CD8-positive, alpha-beta memory T cell (primary cell): ENCODE measurements around the gene STIMATE. TPM values are rescaled to one million over a fixed set of nuclear protein-coding genes. Genes with fewer than 3 reads are reported as not detected.

Source experiments
- CTCF ChIA-PET: fragments of 350-600 bp; sonication (Branson Sonifier 250); formaldehyde crosslinking; loops from one replicate; lab custom pipeline; 2021; ENCODE audit warnings: antibody characterized with exemption; lab: Charles Lee
- POLR2A ChIA-PET: fragments of 350-600 bp; sonication (Branson Sonifier 250); formaldehyde crosslinking; loops from one replicate; lab custom pipeline; 2021; ENCODE audit warnings: antibody characterized with exemption; lab: Charles Lee
- DNase-seq, 5 donors: peaks; one replicate each; pipeline versions ENCODE4 v3.0.0 to v3.0.0-alpha.2; 2020 to 2022; ENCODE audit warnings: mixed read lengths in 1 of 5
- H3K27ac ChIP-seq: one replicate; pipeline ENCODE4 v1.7.0; 2013; ENCODE audit warnings: low read depth, mild to moderate bottlenecking, low read length, moderate library complexity
- H3K27me3 ChIP-seq: 2 replicates; pipeline ENCODE4 v1.7.0; 2013; ENCODE audit warnings: low read length, mild to moderate bottlenecking; ENCODE audit not compliant: insufficient read depth, poor library complexity, severe bottlenecking
- H3K36me3 ChIP-seq: 2 replicates; pipeline ENCODE4 v1.7.0; 2013; ENCODE audit warnings: mild to moderate bottlenecking, low read length, moderate library complexity; ENCODE audit not compliant: insufficient read depth
- H3K4me1 ChIP-seq: 2 replicates; pipeline ENCODE4 v1.7.0; 2013; ENCODE audit warnings: mild to moderate bottlenecking, low read length, moderate library complexity; ENCODE audit not compliant: insufficient read depth
- H3K4me3 ChIP-seq: 2 replicates; pipeline ENCODE4 v1.7.0; 2013; ENCODE audit warnings: mild to moderate bottlenecking, low read length
- H3K9me3 ChIP-seq: 2 replicates; pipeline ENCODE4 v1.7.0; 2013; ENCODE audit warnings: mild to moderate bottlenecking, low read length
- H3K27ac Mint-ChIP-seq, 8 donors: one replicate each; pipeline ENCODE4 v1.8.0; 2020 to 2021; ENCODE audit warnings: mixed read lengths in 8 of 8, mild to moderate bottlenecking in 6 of 8, inconsistent platforms in 3 of 8, moderate library complexity in 3 of 8
- H3K27me3 Mint-ChIP-seq, 2 donors: one replicate each; pipeline ENCODE4 v1.8.0; 2020 to 2021; ENCODE audit warnings: mixed read lengths in 2 of 2, mild to moderate bottlenecking in 1 of 2, moderate library complexity in 1 of 2
- H3K36me3 Mint-ChIP-seq, 3 donors: one replicate each; pipeline ENCODE4 v1.8.0; 2020 to 2021; ENCODE audit warnings: mixed read lengths in 3 of 3, inconsistent platforms in 1 of 3, mild to moderate bottlenecking in 1 of 3
- H3K4me1 Mint-ChIP-seq, 3 donors: one replicate each; pipeline ENCODE4 v1.8.0; 2020 to 2021; ENCODE audit warnings: mixed read lengths in 3 of 3, inconsistent platforms in 1 of 3, mild to moderate bottlenecking in 1 of 3
- H3K4me3 Mint-ChIP-seq, 7 donors: one replicate each; pipeline ENCODE4 v1.8.0; 2020 to 2021; ENCODE audit warnings: mixed read lengths in 7 of 7, mild to moderate bottlenecking in 6 of 7, moderate library complexity in 4 of 7, inconsistent platforms in 2 of 7
- H3K9me3 Mint-ChIP-seq, 5 donors: one replicate each; pipeline ENCODE4 v1.8.0; 2020 to 2022; ENCODE audit warnings: mixed read lengths in 5 of 5, mild to moderate bottlenecking in 3 of 5, moderate library complexity in 2 of 5, inconsistent platforms in 1 of 5
- polyA plus RNA-seq: library from polyadenylated mRNA; unstranded; fragments of 300-500 nt; fragmentation: Illumina TruSeq; gene quantifications from one replicate; pipeline ENCODE4 v1.2.3, GENCODE V29; 2021
- total RNA-seq, 2 experiments: library from RNA; stranded (reverse); gene quantifications; one replicate each; pipeline ENCODE4 v1.2.3, GENCODE V29; 2021

STIMATE gene
- total and polyA plus RNA-seq, 3 experiments from 2014 or later: 10.8 to 39.1 (median 35.0) TPM

DNA sequence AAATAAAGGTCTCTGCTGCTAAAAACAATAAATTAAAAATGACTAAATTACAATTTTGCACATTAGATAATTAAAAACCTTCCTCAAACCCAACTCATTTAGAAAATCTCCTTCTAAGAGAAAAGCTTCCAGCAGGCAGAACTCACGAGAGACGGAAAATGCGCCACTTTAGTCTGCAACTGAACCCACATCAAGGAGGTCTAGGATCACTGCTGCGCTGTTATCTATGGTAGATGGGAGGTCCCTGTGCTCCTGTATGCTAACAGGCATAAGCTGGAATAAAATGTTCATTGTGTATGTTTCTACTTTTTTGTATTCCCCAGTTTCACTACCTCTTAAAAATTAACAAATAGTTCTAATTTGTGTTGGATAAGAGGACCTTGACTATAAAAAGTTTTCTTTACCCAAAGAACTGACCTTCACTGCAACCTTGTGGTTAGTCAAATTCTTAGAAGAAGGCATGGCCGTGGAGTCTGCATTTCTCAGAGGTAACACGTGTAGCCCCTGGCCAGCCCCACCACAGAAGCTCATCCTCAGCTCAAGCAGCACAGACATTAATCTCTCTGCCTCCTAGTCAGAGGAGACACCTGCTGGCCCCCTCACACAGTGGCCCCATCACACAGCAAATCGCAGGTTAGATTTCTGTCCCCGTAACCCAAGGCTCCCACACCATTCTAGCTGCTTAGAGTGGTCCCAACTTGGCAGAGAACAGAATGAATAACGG is 22.3 kb downstream of the STIMATE start:
- no peak overlapping the region for H3K4me3 Mint-ChIP-seq
- Histone ChIP-seq H3K4me1 (peaks cover 11% of the 10 kb centered on the region), H3K9me3 (no peaks in the 10 kb centered on the region)

DNA sequence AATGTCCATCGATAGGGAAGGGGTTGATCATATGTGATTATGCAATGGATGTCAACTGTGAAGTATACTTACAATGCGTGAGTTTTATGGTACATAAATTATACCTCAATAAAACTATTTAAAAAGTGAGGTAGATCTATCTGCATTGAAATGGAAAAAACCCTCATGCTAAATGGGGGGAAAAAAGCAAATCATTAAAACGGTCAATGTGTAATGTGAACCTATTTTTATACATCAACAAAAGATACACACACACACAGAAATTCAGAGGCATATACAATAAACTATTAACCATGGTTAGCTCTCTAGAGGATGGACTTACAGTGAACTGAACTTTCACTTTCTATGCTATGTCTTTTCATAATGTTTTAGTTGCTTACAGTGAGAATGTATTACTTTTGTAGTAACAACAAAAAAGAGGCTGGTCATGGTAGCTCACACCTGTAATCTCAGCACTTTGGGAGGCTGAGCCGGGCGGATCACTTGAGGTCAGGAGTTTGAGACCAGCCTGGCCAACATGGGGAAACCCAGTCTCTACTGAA is 23.1 kb downstream of the STIMATE start:
- no peak for DNase-seq
- H3K36me3 Mint-ChIP-seq: peaks cover 0 to 26% (median 8%) of the 10 kb centered on the region in 3 donors

More for the DNA sequence above, 22.3 kb downstream of the STIMATE start:
- Mint-ChIP-seq H3K4me1 (peaks cover 31 to 66% (median 50%) of the 10 kb centered on the region in 3 donors), H3K27me3 (no peaks in the 10 kb centered on the region), H3K9me3 (no peaks in the 10 kb centered on the region), H3K36me3 (peaks cover 0 to 27% (median 6%) of the 10 kb centered on the region in 3 donors), H3K27ac (peak overlapping the region in 4 of 8 donors; percentile 58 to 82 (median 68))
- Histone ChIP-seq H3K27ac (no peak overlapping the region), H3K27me3 (no peaks in the 10 kb centered on the region), H3K36me3 (no peaks in the 10 kb centered on the region), H3K4me3 (no peak overlapping the region)
- POLR2A ChIA-PET: interaction anchor here (0.6 to 0.8 kb wide), 2 partner anchors 19 to 183 kb away, joined by 3 to 4 read pairs; no protein-coding TSS in a partner anchor
- CTCF ChIA-PET: no interaction called here
- no peak for DNase-seq

DNA sequence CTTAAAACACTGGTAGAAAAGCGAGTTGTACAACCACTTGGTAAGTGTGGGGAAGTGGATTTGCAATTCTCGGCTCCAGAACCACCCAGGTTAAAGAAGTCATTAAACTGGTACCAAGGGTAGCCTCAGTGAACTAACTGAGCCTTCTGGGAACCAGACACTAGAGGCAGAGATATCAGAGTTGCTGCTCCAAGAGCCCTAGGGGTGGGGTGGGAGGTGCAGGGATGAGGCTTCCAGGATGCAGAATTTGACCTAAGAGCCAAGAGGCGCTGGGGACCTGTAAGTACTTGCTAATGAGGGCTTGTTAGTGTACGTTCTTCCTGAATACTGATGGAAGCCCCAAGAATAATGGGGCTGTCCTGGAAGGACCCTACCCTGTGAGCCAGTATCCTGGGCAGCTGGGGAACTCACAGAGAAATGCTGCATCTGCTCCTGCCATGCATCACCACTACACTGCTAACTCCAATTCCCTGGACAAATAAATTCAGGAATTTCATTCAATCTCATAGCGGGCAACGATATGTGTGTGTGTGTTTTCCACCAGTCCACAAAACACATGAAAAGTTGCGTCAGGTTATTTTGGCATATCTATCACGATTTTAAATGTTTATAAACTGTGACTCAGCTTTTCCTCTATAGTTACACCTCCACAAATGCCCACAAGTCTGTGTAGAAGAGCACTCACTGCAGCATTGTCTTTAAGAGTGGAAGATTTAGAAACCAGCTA is 23.8 kb downstream of the STIMATE start:
- Histone ChIP-seq H3K4me3 (no peak overlapping the region), H3K9me3 (no peaks in the 10 kb centered on the region), H3K27me3 (no peaks in the 10 kb centered on the region), H3K36me3 (no peaks in the 10 kb centered on the region), H3K27ac (no peak overlapping the region), H3K4me1 (peaks cover 11% of the 10 kb centered on the region)
- Mint-ChIP-seq H3K4me1 (peaks cover 31 to 70% (median 43%) of the 10 kb centered on the region in 3 donors), H3K36me3 (peaks cover 0 to 22% (median 8%) of the 10 kb centered on the region in 3 donors), H3K4me3 (no peak overlapping the region), H3K9me3 (no peaks in the 10 kb centered on the region), H3K27me3 (no peaks in the 10 kb centered on the region), H3K27ac (no peak overlapping the region)
- DNase-seq: no peak
- ChIA-PET CTCF (interaction anchor here (1.2 to 1.3 kb wide), 2 partner anchors 19 to 28 kb away, joined by 3 to 5 read pairs; no protein-coding TSS in a partner anchor), POLR2A (no interaction called here)

More for the DNA sequence above, 23.1 kb downstream of the STIMATE start:
- H3K9me3 ChIP-seq: no peaks in the 10 kb centered on the region
- H3K27ac ChIP-seq: no peak overlapping the region
- H3K4me1 ChIP-seq: peaks cover 11% of the 10 kb centered on the region
- H3K27me3 ChIP-seq: no peaks in the 10 kb centered on the region
- H3K4me1 Mint-ChIP-seq: peaks cover 33 to 71% (median 49%) of the 10 kb centered on the region in 3 donors
- no peaks in the 10 kb centered on the region for H3K36me3 ChIP-seq
- no peaks in the 10 kb centered on the region for H3K27me3 Mint-ChIP-seq
- H3K4me3 Mint-ChIP-seq: no peak overlapping the region
- peak overlapping the region in 1 of 8 donors; percentile 29 for H3K27ac Mint-ChIP-seq
- POLR2A ChIA-PET: interaction anchor here (0.8 kb wide), 1 partner anchor 19 kb away, joined by 3 read pairs; no protein-coding TSS in a partner anchor
- CTCF ChIA-PET: interaction anchor here (1.2 kb wide), 1 partner anchor 18 kb away, joined by 5 read pairs; no protein-coding TSS in a partner anchor
- H3K4me3 ChIP-seq: no peak overlapping the region
- H3K9me3 Mint-ChIP-seq: no peaks in the 10 kb centered on the region

DNA sequence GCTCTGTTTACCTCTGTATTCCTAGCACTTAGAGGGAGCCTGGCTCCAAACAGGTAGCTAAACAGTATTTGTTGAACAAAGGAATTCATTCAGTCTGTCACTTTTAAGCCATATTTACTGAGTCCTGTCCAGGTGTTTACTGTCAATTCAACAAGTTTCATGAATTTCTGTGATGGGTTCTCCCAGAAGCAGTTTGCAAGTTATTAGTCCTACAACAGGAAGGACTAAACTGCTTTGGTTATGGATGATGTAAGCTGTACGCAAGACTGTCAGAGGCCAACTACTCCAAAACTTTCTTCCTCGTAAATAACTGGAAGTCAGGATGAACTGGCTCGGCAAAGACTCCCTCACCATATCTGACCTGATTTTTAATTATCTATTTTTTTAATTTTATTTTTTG is 25.1 kb downstream of the STIMATE start:
- H3K4me3 ChIP-seq: no peak overlapping the region
- peaks cover 5 to 20% (median 8%) of the 10 kb centered on the region in 3 donors for H3K36me3 Mint-ChIP-seq
- DNase-seq: no peak
- H3K27ac Mint-ChIP-seq: peak overlapping the region in 2 of 8 donors; percentile 37 to 67
- H3K9me3 Mint-ChIP-seq: no peaks in the 10 kb centered on the region
- no peaks in the 10 kb centered on the region for H3K27me3 Mint-ChIP-seq
- POLR2A ChIA-PET: no interaction called here
- H3K27ac ChIP-seq: no peak overlapping the region
- peaks cover 29 to 63% (median 40%) of the 10 kb centered on the region in 3 donors for H3K4me1 Mint-ChIP-seq
- H3K4me1 ChIP-seq: peaks cover 11% of the 10 kb centered on the region
- no peaks in the 10 kb centered on the region for H3K36me3 ChIP-seq
- no peak overlapping the region for H3K4me3 Mint-ChIP-seq
- no peaks in the 10 kb centered on the region for H3K9me3 ChIP-seq
- CTCF ChIA-PET: interaction anchor here (1.3 kb wide), 1 partner anchor 29 kb away, joined by 3 read pairs; no protein-coding TSS in a partner anchor
- no peaks in the 10 kb centered on the region for H3K27me3 ChIP-seq

DNA sequence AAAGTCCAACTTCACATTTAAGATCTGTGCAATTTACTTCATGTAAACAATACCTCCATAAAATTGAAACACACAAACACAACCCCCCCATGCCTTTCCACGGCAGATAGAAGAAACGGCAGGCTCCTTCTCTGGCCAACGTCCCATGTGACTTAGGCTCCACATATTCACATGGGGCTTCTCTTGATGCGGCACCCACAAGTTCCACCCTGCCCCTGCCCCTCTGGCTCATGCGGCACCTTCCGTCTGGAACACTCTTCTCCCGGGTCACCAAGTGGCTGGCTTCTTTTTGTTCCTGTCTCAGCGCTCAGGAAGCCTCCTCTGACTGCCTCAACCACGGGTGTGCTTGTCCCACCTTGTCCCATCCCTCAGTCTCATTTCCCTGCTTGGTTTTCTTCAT is 25.6 kb downstream of the STIMATE start:
- Mint-ChIP-seq H3K4me1 (peaks cover 29 to 58% (median 40%) of the 10 kb centered on the region in 3 donors), H3K9me3 (no peaks in the 10 kb centered on the region), H3K36me3 (peaks cover 5 to 24% (median 8%) of the 10 kb centered on the region in 3 donors), H3K4me3 (no peak overlapping the region), H3K27me3 (no peaks in the 10 kb centered on the region), H3K27ac (peak overlapping the region in 6 of 8 donors; percentile 6 to 67 (median 38))
- no peak for DNase-seq
- ChIA-PET CTCF (interaction anchor here (1.3 kb wide), 1 partner anchor 30 kb away, joined by 3 read pairs; no protein-coding TSS in a partner anchor), POLR2A (no interaction called here)
- Histone ChIP-seq H3K4me1 (peaks cover 11% of the 10 kb centered on the region), H3K4me3 (no peak overlapping the region), H3K9me3 (no peaks in the 10 kb centered on the region), H3K27me3 (no peaks in the 10 kb centered on the region), H3K27ac (no peak overlapping the region), H3K36me3 (no peaks in the 10 kb centered on the region)

DNA sequence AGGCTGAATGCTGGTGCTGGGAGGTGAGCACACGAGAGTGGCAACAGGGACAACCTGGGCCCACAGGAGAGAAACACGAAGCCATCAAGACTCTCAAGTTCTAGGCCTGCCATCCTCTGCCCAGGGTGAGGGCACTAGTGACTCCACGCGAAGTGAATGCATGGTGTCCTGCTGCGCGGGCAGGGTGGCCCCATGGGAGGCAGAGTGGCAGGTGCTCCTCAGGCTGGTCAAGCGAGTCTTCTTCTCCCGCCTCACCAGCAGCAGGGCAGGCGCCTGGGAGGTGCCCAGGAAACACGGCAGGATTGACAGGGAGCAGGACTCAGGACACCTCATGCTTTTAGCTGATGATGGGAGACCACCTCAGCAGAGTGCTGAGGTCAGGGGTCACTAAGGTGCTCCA is 26.9 kb downstream of the STIMATE start:
- Mint-ChIP-seq H3K27ac (peak overlapping the region in 1 of 8 donors; percentile 38), H3K4me3 (no peak overlapping the region)
- CTCF ChIA-PET: no interaction called here

DNA sequence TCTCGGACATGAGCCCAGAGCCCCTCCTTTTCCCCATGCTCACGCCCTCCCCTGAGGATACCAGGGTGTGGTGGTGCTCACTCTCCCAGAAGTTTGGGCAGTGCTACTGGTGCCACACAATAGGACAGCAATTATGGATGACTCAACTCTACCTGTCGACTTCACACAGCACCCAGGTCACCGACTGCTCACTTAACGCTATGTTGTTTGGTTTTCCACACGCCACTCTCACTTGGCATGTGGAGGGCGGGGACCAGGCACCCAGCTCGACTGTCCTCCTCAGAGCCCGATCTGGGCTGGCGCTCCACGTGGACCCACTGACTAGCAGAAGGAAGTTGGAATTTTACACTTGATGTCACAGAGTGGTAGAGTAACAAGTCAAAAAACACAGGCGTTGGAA is 30.9 kb downstream of the STIMATE start:
- no peaks in the 10 kb centered on the region for H3K36me3 ChIP-seq
- CTCF ChIA-PET: no interaction called here

More for the DNA sequence above, 26.9 kb downstream of the STIMATE start:
- H3K36me3 Mint-ChIP-seq: peaks cover 17 to 33% (median 17%) of the 10 kb centered on the region in 3 donors
- no peaks in the 10 kb centered on the region for H3K36me3 ChIP-seq
- peaks cover 31 to 45% (median 34%) of the 10 kb centered on the region in 3 donors for H3K4me1 Mint-ChIP-seq
- peaks cover 0 to 7% (median 3%) of the 10 kb centered on the region in 5 donors for H3K9me3 Mint-ChIP-seq
- H3K27ac ChIP-seq: no peak overlapping the region
- peaks cover 6% of the 10 kb centered on the region for H3K4me1 ChIP-seq
- DNase-seq: no peak
- no peaks in the 10 kb centered on the region for H3K9me3 ChIP-seq
- no peaks in the 10 kb centered on the region for H3K27me3 ChIP-seq
- no peak overlapping the region for H3K4me3 ChIP-seq
- POLR2A ChIA-PET: no interaction called here
- no peaks in the 10 kb centered on the region for H3K27me3 Mint-ChIP-seq

More for the DNA sequence above, 30.9 kb downstream of the STIMATE start:
- no peak for DNase-seq
- Histone ChIP-seq H3K27me3 (no peaks in the 10 kb centered on the region), H3K4me3 (no peak overlapping the region), H3K9me3 (no peaks in the 10 kb centered on the region), H3K27ac (no peak overlapping the region), H3K4me1 (no peaks in the 10 kb centered on the region)
- Mint-ChIP-seq H3K4me3 (peak overlapping the region in 1 of 7 donors; percentile 13), H3K9me3 (peaks cover 0 to 15% (median 12%) of the 10 kb centered on the region in 5 donors), H3K27me3 (no peaks in the 10 kb centered on the region), H3K36me3 (peaks cover 18 to 48% (median 37%) of the 10 kb centered on the region in 3 donors), H3K27ac (peak overlapping the region in 2 of 8 donors; percentile 11 to 61), H3K4me1 (peaks cover 4 to 26% (median 12%) of the 10 kb centered on the region in 3 donors)
- POLR2A ChIA-PET: no interaction called here
